HG03175 (cell line): ENCODE results near the gene MRPL17.
A peak's percentile ranks its signal among the peaks of the same experiment; 100 is the strongest.
"Not testable (repeated sequence)": the region's sequence is repeated elsewhere in the genome, so short reads cannot be mapped to it uniquely, and the experiment has no call there.

Source experiments
- ATAC-seq: cut with Tn5 transposase; IDR thresholded peaks from one replicate; pipeline ENCODE4 v1.9.1; 2021; ENCODE audit warnings: mild to moderate bottlenecking, moderate library complexity; ENCODE audit not compliant: unreplicated experiment

MRPL17 gene

GRCh38 chr11:6682936-6683861, at the start of gene MRPL17:
Gene MRPL17 (minus strand): TSS chr11:6683340. CDS start chr11:6683296, 44 bp downstream.
- ATAC-seq: peak; percentile 93

GRCh38 chr11:6727971-6728760, 45.0 kb upstream of the MRPL17 start:
- no peak for ATAC-seq

- ATAC-seq: no peak
Observed at GRCh38 chr11:6725386-6725896, 42.3 kb upstream of the MRPL17 start.

GRCh38 chr11:6724013-6724412, 40.9 kb upstream of the MRPL17 start:
- no peak for ATAC-seq

GRCh38 chr11:6721343-6721742, 38.2 kb upstream of the MRPL17 start:
- ATAC-seq: no peak

GRCh38 chr11:6719576-6719975, 36.4 kb upstream of the MRPL17 start:
- ATAC-seq: no peak

- ATAC-seq: no peak
Observed at GRCh38 chr11:6717426-6717825, 34.3 kb upstream of the MRPL17 start.

- not testable (repeated sequence) for ATAC-seq
Observed at GRCh38 chr11:6711552-6711951, 28.4 kb upstream of the MRPL17 start.

GRCh38 chr11:6708876-6709275, 25.7 kb upstream of the MRPL17 start:
- no peak for ATAC-seq

GRCh38 chr11:6705905-6706535, 22.9 kb upstream of the MRPL17 start:
- peak; percentile 58 for ATAC-seq

- no peak for ATAC-seq
Observed at GRCh38 chr11:6703247-6704063, 20.3 kb upstream of the MRPL17 start.

- ATAC-seq: not testable (repeated sequence)
Observed at GRCh38 chr11:6701955-6702354, 18.8 kb upstream of the MRPL17 start.

- no peak for ATAC-seq
Observed at GRCh38 chr11:6695377-6695776, 12.2 kb upstream of the MRPL17 start.

GRCh38 chr11:6694229-6694535, 11.0 kb upstream of the MRPL17 start:
- no peak for ATAC-seq

- no peak for ATAC-seq
Observed at GRCh38 chr11:6693342-6694228, 10.4 kb upstream of the MRPL17 start.

GRCh38 chr11:6692128-6692527, 9.0 kb upstream of the MRPL17 start:
- no peak for ATAC-seq

GRCh38 chr11:6690431-6691132, 7.4 kb upstream of the MRPL17 start:
- ATAC-seq: not testable (repeated sequence)

GRCh38 chr11:6687876-6688275, 4.7 kb upstream of the MRPL17 start:
- no peak for ATAC-seq

GRCh38 chr11:6686006-6686405, 2.9 kb upstream of the MRPL17 start:
- no peak for ATAC-seq
